GM12878 (cell line): ENCODE data around the gene SH3BP5. TPM values are rescaled to one million over a fixed set of nuclear protein-coding genes. Genes with fewer than 3 reads are reported as not detected.

ENCODE experiments used
- BMI1 ChIP-seq: fragments of 450-650 bp; IDR thresholded peaks from 2 replicates; pipeline ENCODE4 v1.6.1; 2016; ENCODE audit warnings: mild to moderate bottlenecking, moderate library complexity, borderline replicate concordance
- BRCA1 ChIP-seq: IDR thresholded peaks from 2 replicates; pipeline ENCODE4 v1.6.1; 2011; ENCODE audit warnings: low read depth, low read length, improper control_type of control experiment
- CBFB ChIP-seq: IDR thresholded peaks from 2 replicates; pipeline ENCODE4 v1.6.1; 2016; ENCODE audit warnings: antibody characterized with exemption, low read depth
- CHD1 ChIP-seq: IDR thresholded peaks from 2 replicates; pipeline ENCODE4 v1.6.1; 2012; ENCODE audit warnings: low read depth, low read length, improper control_type of control experiment
- CHD2 ChIP-seq: IDR thresholded peaks from 2 replicates; pipeline ENCODE4 v1.6.1; 2011; ENCODE audit warnings: low read depth, low read length, improper control_type of control experiment, borderline replicate concordance
- CHD4 ChIP-seq: fragments of 200-600 bp; sonication (generic); IDR thresholded peaks from 2 replicates; pipeline ENCODE4 v1.6.1; 2016; ENCODE audit warnings: mild to moderate bottlenecking
- CREB1 ChIP-seq: IDR thresholded peaks from 2 replicates; pipeline ENCODE4 v1.6.1; 2012; ENCODE audit warnings: low read depth, mild to moderate bottlenecking, inconsistent platforms
- E2F8 ChIP-seq: fragments of 450-650 bp; IDR thresholded peaks from 2 replicates; pipeline ENCODE4 v1.6.1; 2018; ENCODE audit warnings: mild to moderate bottlenecking, low read depth, moderate library complexity; ENCODE audit not compliant: partially characterized antibody
- EGR1 ChIP-seq, 2 experiments: IDR thresholded peaks; 1 replicate in 1 of 2; 2 replicates in 1 of 2; pipeline ENCODE4 v1.6.1; 2011 to 2012; ENCODE audit warnings: low read depth in 2 of 2, low read length in 2 of 2, borderline replicate concordance in 1 of 2, mild to moderate bottlenecking in 1 of 2, moderate library complexity in 1 of 2
- EZH2 ChIP-seq: IDR thresholded peaks from 2 replicates; pipeline ENCODE4 v1.6.1; 2012; ENCODE audit warnings: low read depth, mild to moderate bottlenecking, control low read depth, inconsistent platforms, low read length, borderline replicate concordance; ENCODE audit not compliant: control insufficient read depth
- HSF1 ChIP-seq: fragments of 150-350 bp; IDR thresholded peaks from 2 replicates; pipeline ENCODE4 v1.6.1; 2014; ENCODE audit warnings: mild to moderate bottlenecking, low read depth, low read length
- IRF4 ChIP-seq: IDR thresholded peaks from 2 replicates; pipeline ENCODE4 v1.6.1; 2011; ENCODE audit warnings: low read depth, low read length
- MEF2A ChIP-seq: IDR thresholded peaks from 2 replicates; pipeline ENCODE4 v1.6.1; 2011; ENCODE audit warnings: low read depth, mild to moderate bottlenecking, low read length, moderate library complexity; ENCODE audit not compliant: insufficient read depth
- MEF2B ChIP-seq: fragments of 450-650 bp; IDR thresholded peaks from 2 replicates; pipeline ENCODE4 v1.6.1; 2018; ENCODE audit warnings: mild to moderate bottlenecking, moderate library complexity; ENCODE audit not compliant: partially characterized antibody, poor library complexity, severe bottlenecking
- MYC ChIP-seq: IDR thresholded peaks from 2 replicates; pipeline ENCODE4 v1.6.1; 2011; ENCODE audit warnings: mild to moderate bottlenecking, low read length, moderate library complexity, inconsistent platforms; ENCODE audit not compliant: insufficient read depth, insufficient replicate concordance, insufficient read length, severe bottlenecking
- REST ChIP-seq: IDR thresholded peaks from 2 replicates; pipeline ENCODE4 v1.6.1; 2012; ENCODE audit warnings: mild to moderate bottlenecking, low read depth, low read length
- TCF12 ChIP-seq: IDR thresholded peaks from 2 replicates; pipeline ENCODE4 v1.6.1; 2011; ENCODE audit warnings: low read depth, mild to moderate bottlenecking, low read length
- YY1 ChIP-seq: IDR thresholded peaks from 2 replicates; pipeline ENCODE4 v1.6.1; 2011; ENCODE audit warnings: low read depth, mild to moderate bottlenecking, low read length
- polyA plus RNA-seq, 11 experiments: library from polyadenylated mRNA; depleted of rRNA in 4 of 11; unstranded in 6 of 11; stranded (reverse) in 5 of 11; fragments of >200 nt; fragmentation: Nextera tagmentation in 4 of 11; fragmentation: Illumina TruSeq in 1 of 11; extraction: Ambion mirVana in 4 of 11; extraction: Trizol in 1 of 11; gene quantifications; 1 replicate in 1 of 11; 2 replicates in 10 of 11; pipeline versions ENCODE4 v1.2.1 to v1.2.3, GENCODE V29; 2011 to 2016; ENCODE audit warnings: inconsistent platforms in 2 of 11, missing spikeins in 2 of 11, low read depth in 1 of 11
- total RNA-seq, 4 experiments: library from RNA; depleted of rRNA in 3 of 4; stranded (reverse); fragments of >200 nt in 3 of 4; fragmentation: Illumina TruSeq in 1 of 4; extraction: Trizol in 1 of 4; gene quantifications; 2 replicates each; pipeline versions ENCODE4 v1.2.1 to v1.2.3, GENCODE V29; 2013 to 2021

SH3BP5 gene
- total and polyA plus RNA-seq, 10 of the 15 experiments (the other 5 are each of a cell fraction or from before 2014, with no cell fraction given) = 14.9 to 87.5 (median 43.7) TPM

GRCh38 chr3:15271785-15272381 lies 60.5 kb downstream of the SH3BP5 start (continued):
- TF ChIP-seq HSF1 (no peak), CREB1 (peak; percentile 72), MEF2A (peak; percentile 77; the same call in 1 of the 2 replicates), CHD2 (no peak), BRCA1 (no peak), BMI1 (no peak), REST (no peak), IRF4 (0 out of 2 replicates have a peak, but pooled peaks have one; percentile 6), E2F8 (no peak), EGR1 (IDR thresholded peaks at IDR 0.05; ENCODE audit: borderline replicate concordance in 1 of 2, low read depth in 2 of 2, low read length in 2 of 2) (peak in 1 of 2 experiments; percentile 88; a peak in 2 of 3 replicates), MYC (no peak), CHD4 (no peak), YY1 (0 out of 2 replicates have a peak, but pooled peaks have one; percentile 33), EZH2 (no peak), CHD1 (no peak), CBFB (peak; percentile 98), MEF2B (peak; percentile 95), TCF12 (peak; percentile 45; the same call in 1 of the 2 replicates)
